ENCODE results near the gene MAEL.

The MAEL gene

DNA sequence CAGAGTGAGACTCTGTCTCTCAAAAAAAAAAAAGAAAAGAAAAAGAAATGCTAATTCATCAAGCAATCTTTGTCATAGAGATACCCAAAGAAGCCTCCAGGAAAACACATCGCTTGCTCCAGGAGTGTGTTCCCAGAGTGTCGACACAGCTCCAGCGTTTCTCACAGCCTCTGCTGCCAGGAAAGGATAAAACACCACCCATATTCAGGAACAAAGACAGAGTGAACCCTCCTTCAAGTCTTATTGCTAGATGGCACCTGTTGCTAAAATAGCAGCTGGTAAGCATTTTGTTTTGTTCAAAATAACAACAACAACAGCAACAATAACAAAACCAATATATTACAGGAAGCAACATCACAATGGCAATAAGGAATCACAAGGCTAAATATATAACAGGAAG is 16.9 kb upstream of the MAEL start:
- H3K4me3 Mint-ChIP-seq = no peak overlapping the region
- no peak overlapping the region for H3K27ac Mint-ChIP-seq
- H3K9me3 Mint-ChIP-seq = no peaks in the 10 kb centered on the region
- DNase-seq (ENCODE audit: low spot score in 2 of 2) (no peak), ATAC-seq (no peak)
- peaks cover 6% of the 10 kb centered on the region for H3K36me3 Mint-ChIP-seq
- H3K4me1 Mint-ChIP-seq = peaks cover 36% of the 10 kb centered on the region

DNA sequence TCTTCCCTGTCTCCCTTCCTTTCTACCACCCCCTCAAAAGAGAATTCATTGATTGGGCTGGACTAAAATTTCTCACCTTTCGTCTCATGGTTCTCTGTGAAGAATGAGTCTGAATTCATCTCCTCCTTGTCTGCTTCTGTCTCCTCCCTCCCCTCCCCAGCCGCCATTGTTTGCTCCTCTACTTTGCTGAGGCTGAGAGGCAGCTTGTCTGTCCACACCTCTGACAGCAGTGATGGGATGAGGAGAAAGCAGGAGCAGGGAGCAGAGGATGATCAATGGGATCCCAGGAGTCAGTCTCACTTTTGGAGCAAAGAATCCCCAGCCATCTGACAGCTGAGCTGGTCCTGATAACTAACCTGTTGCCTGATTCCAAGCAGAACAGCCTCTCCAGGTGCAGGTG is 16.3 kb upstream of the MAEL start:
- no peak overlapping the region for H3K4me3 Mint-ChIP-seq
- H3K36me3 Mint-ChIP-seq = peaks cover 6% of the 10 kb centered on the region
- H3K27ac Mint-ChIP-seq = no peak overlapping the region
- no peaks in the 10 kb centered on the region for H3K9me3 Mint-ChIP-seq
- peaks cover 36% of the 10 kb centered on the region for H3K4me1 Mint-ChIP-seq
- ATAC-seq (no peak), DNase-seq (ENCODE audit: low spot score in 2 of 2) (no peak)

DNA sequence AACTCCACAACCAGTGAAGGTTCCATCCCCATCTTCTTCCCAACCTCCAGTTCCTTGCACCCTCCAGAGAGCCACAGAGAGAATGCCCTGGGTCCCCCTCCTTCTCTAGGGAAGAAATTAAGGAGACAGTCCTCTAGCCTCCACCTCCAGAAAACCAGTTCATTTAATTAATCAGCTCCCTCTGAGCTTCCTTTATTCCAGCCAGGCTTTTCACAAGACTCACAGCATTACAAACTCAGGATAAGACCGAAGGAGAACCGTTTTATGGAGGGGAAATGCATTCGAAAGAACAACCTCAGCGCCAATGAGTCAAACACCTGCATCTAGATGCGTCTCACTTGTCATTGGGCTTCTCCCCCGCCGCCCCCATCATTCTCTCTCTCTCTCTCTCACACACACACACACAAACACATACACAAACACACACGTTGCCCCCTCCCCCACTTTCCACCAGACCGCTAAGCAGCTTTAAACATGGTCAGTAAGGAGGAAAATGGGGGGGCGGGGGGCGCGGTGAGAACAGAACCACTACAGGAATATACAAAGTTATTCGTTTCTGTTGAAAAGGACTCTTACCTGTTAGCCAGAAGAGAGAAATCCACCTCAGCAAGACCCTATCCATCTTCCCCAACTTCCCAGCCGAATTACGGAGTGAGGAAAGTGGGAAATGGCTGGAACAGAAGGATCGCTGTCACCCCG is 14.3 kb upstream of the MAEL start:
- H3K9me3 Mint-ChIP-seq = no peaks in the 10 kb centered on the region
- DNase-seq (ENCODE audit: low spot score in 2 of 2) (no peak), ATAC-seq (peak; percentile 56)
- H3K27ac Mint-ChIP-seq = peak overlapping the region; percentile 89
- H3K36me3 Mint-ChIP-seq = peaks cover 6% of the 10 kb centered on the region
- peaks cover 30% of the 10 kb centered on the region for H3K4me1 Mint-ChIP-seq
- peak overlapping the region; percentile 92 for H3K4me3 Mint-ChIP-seq

DNA sequence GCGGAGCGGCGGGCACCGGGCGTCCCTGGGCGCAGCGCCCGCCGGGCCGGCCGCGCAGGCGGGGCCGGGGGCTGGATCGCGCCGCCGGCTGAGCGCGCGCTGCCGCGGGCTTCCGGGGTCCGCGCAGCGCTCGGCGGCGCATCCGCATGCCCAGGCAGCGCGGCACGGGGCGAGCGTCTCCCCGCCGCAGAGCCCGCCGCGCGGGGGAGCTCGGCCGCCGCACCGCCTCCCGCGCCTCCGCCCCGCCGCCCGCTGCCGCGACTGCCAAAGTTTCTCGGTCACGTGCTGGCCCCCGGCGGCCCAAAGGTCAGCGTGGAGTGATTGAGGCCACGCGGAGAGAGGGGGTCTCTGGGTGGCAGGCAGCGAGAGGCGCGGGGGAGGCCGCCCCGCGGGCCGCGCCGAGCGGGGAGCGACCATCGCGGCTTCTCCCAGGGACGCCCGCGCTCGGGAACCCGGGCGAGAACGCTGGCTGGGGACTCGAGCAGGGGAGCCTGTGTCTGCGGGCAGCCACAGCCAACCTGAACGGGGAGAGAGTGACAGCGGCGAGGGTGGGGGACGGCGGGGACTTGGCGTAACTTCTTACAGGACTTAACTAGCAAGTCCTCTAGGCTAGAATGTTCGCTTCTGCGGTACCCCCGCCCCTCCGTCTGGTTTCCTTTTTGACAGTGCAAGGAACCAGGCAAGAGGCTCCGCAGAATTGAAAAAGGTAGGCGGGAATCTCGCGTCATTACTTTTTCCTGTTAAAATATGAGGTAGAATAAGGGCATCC is 13.5 kb upstream of the MAEL start, which contains the start of gene ILDR2:
Gene ILDR2, minus strand, starts transcription at position 180 of the 769 bp plus-strand sequence. CDS start 272 bp downstream, outside the sequence.
- H3K27ac Mint-ChIP-seq = peak within 1 kb of the TSS; percentile 89
- peaks cover 29% of the 10 kb centered on the region for H3K4me1 Mint-ChIP-seq

DNA sequence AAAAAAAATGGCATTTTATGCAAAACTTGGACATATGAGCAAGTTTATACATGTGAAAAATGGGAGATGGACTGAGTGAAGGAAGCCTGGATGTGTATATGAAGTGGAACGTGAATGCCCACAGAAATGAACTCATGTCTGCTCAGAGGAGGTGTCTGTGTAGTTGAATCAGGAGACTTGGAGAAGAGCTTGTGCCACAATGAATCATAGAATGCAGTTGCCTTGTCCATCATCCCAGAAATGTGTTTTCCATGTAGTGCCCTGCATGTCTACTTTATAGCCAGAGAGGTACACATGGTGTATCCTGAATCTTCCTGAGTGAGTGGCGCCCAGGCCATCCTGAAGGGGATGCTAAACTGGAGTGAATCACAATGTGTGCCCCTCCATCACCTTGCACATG is 11.1 kb upstream of the MAEL start:
- no peak for ATAC-seq
- Mint-ChIP-seq H3K4me1 (peaks cover 29% of the 10 kb centered on the region), H3K27ac (no peak overlapping the region)

More for the DNA sequence above, 13.5 kb upstream of the MAEL start, which contains the start of gene ILDR2:
- Mint-ChIP-seq H3K4me3 (peak within 1 kb of the TSS; percentile 92), H3K36me3 (peaks cover 6% of the 10 kb centered on the region), H3K9me3 (no peaks in the 10 kb centered on the region)
- ATAC-seq (peak; percentile 83), DNase-seq (ENCODE audit: low spot score in 2 of 2) (peak; percentile 35 to 78)

DNA sequence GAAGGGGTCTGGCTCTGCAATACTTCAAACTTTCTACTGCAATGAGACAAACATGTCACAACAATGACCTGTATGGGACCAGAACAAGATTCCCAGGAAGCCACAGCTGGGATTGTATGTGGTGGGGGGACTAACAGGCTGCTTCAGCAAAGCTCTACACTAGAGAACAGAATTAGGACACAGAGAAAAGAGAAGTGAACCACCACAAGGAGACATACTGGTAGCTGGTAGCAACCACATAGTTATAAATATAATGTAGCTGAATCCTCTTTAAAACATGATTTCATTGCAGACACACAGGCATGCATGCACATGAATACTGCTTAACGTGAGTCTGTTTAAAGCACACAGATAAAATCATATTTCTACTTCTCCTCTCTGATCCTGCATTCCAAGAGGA is 10.3 kb upstream of the MAEL start:
- Mint-ChIP-seq H3K4me1 (peaks cover 23% of the 10 kb centered on the region), H3K4me3 (no peak overlapping the region), H3K36me3 (peaks cover 6% of the 10 kb centered on the region), H3K27ac (no peak overlapping the region), H3K9me3 (no peaks in the 10 kb centered on the region)
- ATAC-seq (no peak), DNase-seq (ENCODE audit: low spot score in 2 of 2) (no peak)

More for the DNA sequence above, 11.1 kb upstream of the MAEL start:
- no peak for DNase-seq (ENCODE audit: low spot score in 2 of 2)
- H3K36me3 Mint-ChIP-seq = peaks cover 6% of the 10 kb centered on the region
- H3K4me3 Mint-ChIP-seq = no peak overlapping the region
- H3K9me3 Mint-ChIP-seq = no peaks in the 10 kb centered on the region

DNA sequence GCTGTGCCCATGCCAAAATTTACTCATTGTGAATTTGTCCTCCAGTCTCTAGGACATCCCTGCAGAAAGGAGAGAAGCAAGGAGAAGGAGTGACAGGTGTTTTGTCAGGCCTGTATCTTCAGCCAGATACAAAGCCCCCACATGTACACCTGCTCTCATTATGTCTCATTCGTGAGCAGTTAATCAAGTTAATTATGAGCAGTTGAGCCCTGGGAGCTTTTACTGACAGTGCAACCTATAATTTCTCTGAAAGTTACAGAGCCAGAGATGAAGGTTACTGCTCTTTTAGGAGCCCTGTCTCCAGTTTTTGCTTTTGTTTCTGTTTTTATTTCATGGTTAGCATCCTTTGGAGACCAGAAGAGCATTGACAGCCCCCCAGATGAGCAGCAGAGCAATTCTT is 8.7 kb upstream of the MAEL start:
- Mint-ChIP-seq H3K9me3 (no peaks in the 10 kb centered on the region), H3K4me3 (no peak overlapping the region)

DNA sequence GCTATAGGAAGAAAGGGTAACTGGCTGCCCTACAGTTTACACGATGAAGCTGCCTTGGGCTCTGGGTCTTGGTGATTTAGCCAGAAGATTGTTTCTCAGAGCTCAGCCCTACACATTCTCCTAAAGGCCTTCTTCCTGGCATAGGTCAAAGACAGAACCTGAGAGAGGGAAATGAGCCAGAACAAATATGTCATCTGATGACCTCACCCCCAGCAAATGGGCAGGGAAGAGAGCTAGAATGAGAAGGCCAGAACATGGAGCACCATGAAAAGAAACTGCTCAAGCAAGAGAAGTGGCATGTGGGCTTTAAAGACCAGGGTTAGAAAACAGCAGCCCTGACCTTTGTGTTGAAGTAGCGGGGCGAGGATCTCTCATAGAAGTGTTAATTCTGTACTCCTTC is 8.3 kb upstream of the MAEL start:
- no peaks in the 10 kb centered on the region for H3K9me3 Mint-ChIP-seq
- no peak for DNase-seq (ENCODE audit: low spot score in 2 of 2)
- no peaks in the 10 kb centered on the region for H3K36me3 Mint-ChIP-seq
- ATAC-seq = no peak
- no peak overlapping the region for H3K27ac Mint-ChIP-seq
- peaks cover 8% of the 10 kb centered on the region for H3K4me1 Mint-ChIP-seq
- H3K4me3 Mint-ChIP-seq = no peak overlapping the region

More for the DNA sequence above, 8.7 kb upstream of the MAEL start:
- DNase-seq (ENCODE audit: low spot score in 2 of 2) (no peak), ATAC-seq (no peak)
- Mint-ChIP-seq H3K27ac (no peak overlapping the region), H3K36me3 (no peaks in the 10 kb centered on the region), H3K4me1 (peaks cover 10% of the 10 kb centered on the region)

DNA sequence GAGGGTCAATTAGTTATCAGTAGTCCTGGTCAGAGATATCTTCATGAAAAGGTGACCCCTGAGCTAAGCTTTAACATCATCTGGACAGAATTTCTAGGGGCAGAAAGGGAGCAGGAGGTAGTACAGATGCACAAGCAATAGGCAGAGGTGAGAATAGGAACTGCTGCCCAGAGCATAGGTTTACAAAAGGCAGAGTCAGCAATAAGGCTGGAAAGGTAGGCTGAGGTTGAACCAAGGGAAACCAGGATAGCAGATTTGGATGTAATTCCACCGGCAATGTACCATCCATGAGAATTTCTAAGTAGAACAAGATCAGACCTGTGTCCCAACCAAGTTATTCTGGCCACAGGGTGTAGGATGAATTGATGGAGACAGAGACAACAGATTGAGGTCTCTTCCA is 7.5 kb upstream of the MAEL start:
- Mint-ChIP-seq H3K4me1 (peaks cover under 1% of the 10 kb centered on the region), H3K4me3 (no peak overlapping the region), H3K9me3 (no peaks in the 10 kb centered on the region), H3K36me3 (no peaks in the 10 kb centered on the region), H3K27ac (no peak overlapping the region)
- DNase-seq (ENCODE audit: low spot score in 2 of 2) = no peak
- ATAC-seq = no peak

DNA sequence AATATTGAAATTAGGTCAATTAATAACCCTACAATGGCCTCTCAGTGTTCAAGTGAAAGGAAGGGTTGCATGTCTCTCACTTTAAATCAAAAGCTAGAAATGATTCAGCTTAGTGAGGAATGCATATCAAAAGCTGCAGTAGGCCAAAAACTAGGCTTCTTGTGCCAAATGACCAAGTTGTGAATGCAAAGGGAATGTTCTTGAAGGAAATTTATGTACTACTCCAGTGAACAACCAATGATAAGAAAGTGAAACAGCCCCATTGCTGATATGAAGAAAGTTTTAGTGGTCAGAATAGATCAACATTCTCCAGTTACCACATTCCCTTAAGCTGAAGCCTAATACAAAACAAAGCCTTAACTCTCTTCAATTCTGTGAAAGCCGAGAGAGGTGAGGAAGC is 10.0 kb downstream of the MAEL start:
- H3K4me3 Mint-ChIP-seq = no peak overlapping the region
- H3K36me3 Mint-ChIP-seq = no peaks in the 10 kb centered on the region
- H3K4me1 Mint-ChIP-seq = no peaks in the 10 kb centered on the region
- ATAC-seq (no peak), DNase-seq (ENCODE audit: low spot score in 2 of 2) (no peak)
- no peak overlapping the region for H3K27ac Mint-ChIP-seq
- peaks cover 2% of the 10 kb centered on the region for H3K9me3 Mint-ChIP-seq

DNA sequence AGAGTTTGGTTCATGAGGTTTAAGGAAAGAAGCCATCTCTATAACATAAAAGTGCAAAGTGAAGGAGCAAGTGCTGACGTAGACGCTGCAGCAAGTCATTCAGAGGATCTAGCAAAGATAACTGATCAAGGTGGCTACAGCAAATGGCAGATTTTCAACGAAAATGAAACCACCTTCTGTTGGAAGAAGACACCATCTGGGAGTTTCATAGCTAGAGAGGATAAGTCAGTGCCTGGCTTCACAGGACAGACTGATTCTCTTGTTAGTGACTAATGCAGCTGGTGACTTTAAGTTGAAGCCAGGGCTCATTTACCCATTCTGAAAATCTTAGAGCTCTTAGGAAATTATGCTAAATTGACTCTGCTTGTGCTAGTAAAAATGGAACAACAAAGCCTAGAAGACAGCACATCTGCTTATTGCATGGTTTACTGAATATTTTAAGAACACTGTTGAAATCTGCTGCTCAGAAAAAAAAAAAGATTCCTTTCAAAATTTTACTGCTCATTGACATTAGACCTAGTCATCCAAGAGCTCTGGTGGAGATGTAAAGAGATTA is 10.5 kb downstream of the MAEL start:
- no peak overlapping the region for H3K4me3 Mint-ChIP-seq
- H3K27ac Mint-ChIP-seq = no peak overlapping the region
- ATAC-seq (peak; percentile 36), DNase-seq (ENCODE audit: low spot score in 2 of 2) (no peak)
- H3K9me3 Mint-ChIP-seq = peaks cover 2% of the 10 kb centered on the region
- H3K36me3 Mint-ChIP-seq = no peaks in the 10 kb centered on the region
- H3K4me1 Mint-ChIP-seq = no peaks in the 10 kb centered on the region

DNA sequence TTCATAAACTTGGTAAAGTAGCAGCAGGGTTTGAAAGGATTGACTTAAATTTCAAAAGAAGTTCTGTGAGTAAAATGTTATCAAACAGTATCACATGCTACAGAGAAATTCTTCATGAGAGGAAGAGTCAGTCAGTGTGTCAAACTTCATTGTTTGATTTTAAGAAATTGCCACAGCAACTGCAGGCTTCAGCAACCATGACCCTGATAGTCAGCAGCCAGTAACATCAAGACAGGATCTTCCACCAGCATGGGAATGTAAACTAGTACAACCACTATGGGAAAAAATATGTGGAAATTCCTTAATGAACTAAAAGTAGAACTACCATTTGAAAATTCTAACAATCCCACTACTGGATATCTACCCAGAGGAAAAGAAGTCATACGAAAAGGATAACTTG is 11.5 kb downstream of the MAEL start:
- DNase-seq (ENCODE audit: low spot score in 2 of 2) (no peak), ATAC-seq (no peak)
- no peak overlapping the region for H3K27ac Mint-ChIP-seq
- no peaks in the 10 kb centered on the region for H3K4me1 Mint-ChIP-seq
- H3K4me3 Mint-ChIP-seq = no peak overlapping the region
- H3K9me3 Mint-ChIP-seq = peaks cover 2% of the 10 kb centered on the region
- H3K36me3 Mint-ChIP-seq = no peaks in the 10 kb centered on the region

DNA sequence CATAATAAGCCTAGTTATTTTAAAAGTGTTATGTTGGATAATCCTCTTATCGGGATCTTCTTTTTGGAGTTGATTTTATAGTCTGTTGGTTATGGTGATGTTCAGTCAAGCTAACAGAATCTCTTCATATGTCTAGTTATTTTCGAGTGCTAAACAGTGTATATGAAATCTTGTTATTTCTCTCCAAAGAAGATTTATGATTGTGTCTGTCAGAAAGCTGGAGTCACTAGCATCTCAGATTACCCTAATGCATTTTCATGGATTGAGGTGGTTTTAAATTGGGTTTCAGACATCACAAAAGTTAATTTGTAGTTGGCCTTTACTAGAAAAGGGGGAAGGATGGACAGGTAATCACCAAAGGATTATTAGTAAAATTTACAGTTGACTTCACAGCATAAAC is 13.3 kb downstream of the MAEL start:
- ATAC-seq (no peak), DNase-seq (ENCODE audit: low spot score in 2 of 2) (no peak)
- Mint-ChIP-seq H3K27ac (no peak overlapping the region), H3K4me1 (no peaks in the 10 kb centered on the region), H3K36me3 (no peaks in the 10 kb centered on the region), H3K4me3 (no peak overlapping the region), H3K9me3 (peaks cover 2% of the 10 kb centered on the region)

DNA sequence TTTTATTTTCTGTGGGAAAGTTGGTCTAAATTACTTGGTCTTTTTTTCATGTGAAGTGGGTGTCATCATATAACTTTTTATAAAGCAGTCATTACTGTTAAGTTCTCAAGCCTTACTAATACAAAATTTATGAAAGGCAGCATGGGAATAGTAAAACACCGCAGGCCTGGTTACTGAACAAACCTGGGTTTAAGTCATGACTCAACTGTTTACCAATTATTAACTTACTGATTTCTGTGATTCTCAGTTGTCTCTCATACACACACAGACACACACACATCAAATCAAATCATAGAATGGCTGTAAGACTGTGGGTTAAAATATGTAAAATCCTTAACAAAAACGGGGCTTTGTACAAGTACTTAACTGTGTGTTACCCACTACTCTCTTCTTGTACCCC is 14.6 kb downstream of the MAEL start:
- DNase-seq (ENCODE audit: low spot score in 2 of 2) = no peak
- no peaks in the 10 kb centered on the region for H3K4me1 Mint-ChIP-seq
- no peak overlapping the region for H3K4me3 Mint-ChIP-seq
- H3K27ac Mint-ChIP-seq = no peak overlapping the region
- no peak for ATAC-seq
- H3K9me3 Mint-ChIP-seq = peaks cover 2% of the 10 kb centered on the region
- H3K36me3 Mint-ChIP-seq = no peaks in the 10 kb centered on the region

DNA sequence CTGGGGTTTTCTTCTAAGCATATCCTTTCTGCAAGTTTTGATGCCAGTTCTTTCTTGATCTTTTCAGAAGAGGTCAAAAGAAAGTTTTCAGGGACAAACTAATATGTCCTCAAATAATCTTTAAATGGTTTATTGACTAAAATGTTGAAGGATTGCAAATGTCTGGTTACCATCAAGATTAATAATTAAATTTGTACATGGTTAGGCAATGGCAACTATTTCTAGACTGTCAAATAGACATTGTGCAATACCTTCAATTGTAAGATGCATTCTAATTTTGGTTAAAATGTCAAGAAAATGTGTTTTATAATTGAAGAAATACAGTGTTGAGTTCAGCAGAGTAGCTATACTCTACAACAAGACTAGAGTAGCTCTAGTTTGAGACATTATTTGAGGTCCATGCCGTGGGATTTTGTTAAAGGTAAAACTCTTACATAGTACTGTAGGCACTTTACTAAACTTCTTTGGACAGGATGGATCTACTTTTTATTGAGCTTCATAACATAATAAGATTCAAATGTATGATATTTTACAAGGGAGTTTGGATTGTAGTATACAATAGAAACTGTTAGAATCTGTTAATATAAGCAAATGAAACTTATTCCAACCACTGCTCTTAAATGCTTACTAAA is 22.6 kb downstream of the MAEL start:
- ATAC-seq (no peak), DNase-seq (ENCODE audit: low spot score in 2 of 2) (no peak)
- no peaks in the 10 kb centered on the region for H3K36me3 Mint-ChIP-seq
- no peak overlapping the region for H3K27ac Mint-ChIP-seq
- no peak overlapping the region for H3K4me3 Mint-ChIP-seq
- no peaks in the 10 kb centered on the region for H3K4me1 Mint-ChIP-seq
- H3K9me3 Mint-ChIP-seq = no peaks in the 10 kb centered on the region

Measured in stimulated activated effector memory CD8-positive, alpha-beta T cell treated with anti-CD3 and anti-CD28 coated beads, Interleukin-12 subunit alpha, Interleukin-12 subunit beta, amount 100 ng/mL, for 72 hours (primary cell).